Measurements from ENCODE around the gene HDGFL1.

GRCh38 chr6:22521035-22521434, 48.3 kb upstream of the HDGFL1 start:
- TF ChIP-seq CTCF (conservative IDR thresholded peaks at IDR 0.05 in 1 of 2, IDR thresholded peaks at IDR 0.05 in 1 of 2; ENCODE audit: extremely low read depth in 1 of 2, insufficient read depth in 1 of 2, low read depth in 1 of 2, low read length in 2 of 2) (no peak), EZH2 (IDR thresholded peaks at IDR 0.05; ENCODE audit: borderline replicate concordance, low read length) (no peak)
